GM12891 (cell line): ENCODE data around the gene ZNF329.

ENCODE experiments used
- DNase-seq: peaks from one replicate; pipeline ENCODE4 v3.0.0; 2011; ENCODE audit warnings: low spot score; ENCODE audit not compliant: insufficient read length
- FAIRE-seq: peaks from 2 replicates; lab custom pipeline; 2011; peaks lifted over from hg19 to GRCh38; lab: Jason Lieb, UNC
- PAX5 ChIP-seq: IDR thresholded peaks from 2 replicates; pipeline ENCODE4 v1.6.1; 2011; ENCODE audit warnings: low read length, moderate library complexity, mild to moderate bottlenecking; ENCODE audit not compliant: insufficient read depth, severe bottlenecking
- POLR2A ChIP-seq: IDR thresholded peaks from 2 replicates; pipeline ENCODE4 v1.6.1; 2011; ENCODE audit warnings: low read depth, low read length, control low read depth
- POLR2AphosphoS5 ChIP-seq: IDR thresholded peaks from 2 replicates; pipeline ENCODE4 v1.6.1; 2011; ENCODE audit warnings: low read depth, low read length, control low read depth
- POU2F2 ChIP-seq: IDR thresholded peaks from 2 replicates; pipeline ENCODE4 v1.6.1; 2011; ENCODE audit warnings: low read depth, mild to moderate bottlenecking, control low read depth, low read length, moderate library complexity
- SPI1 ChIP-seq: IDR thresholded peaks from 2 replicates; pipeline ENCODE4 v1.6.1; 2011; ENCODE audit warnings: low read depth, low read length, control low read depth
- TAF1 ChIP-seq: IDR thresholded peaks from 2 replicates; pipeline ENCODE4 v1.6.1; 2011; ENCODE audit warnings: low read depth, low read length, control low read depth

Gene ZNF329

DNA sequence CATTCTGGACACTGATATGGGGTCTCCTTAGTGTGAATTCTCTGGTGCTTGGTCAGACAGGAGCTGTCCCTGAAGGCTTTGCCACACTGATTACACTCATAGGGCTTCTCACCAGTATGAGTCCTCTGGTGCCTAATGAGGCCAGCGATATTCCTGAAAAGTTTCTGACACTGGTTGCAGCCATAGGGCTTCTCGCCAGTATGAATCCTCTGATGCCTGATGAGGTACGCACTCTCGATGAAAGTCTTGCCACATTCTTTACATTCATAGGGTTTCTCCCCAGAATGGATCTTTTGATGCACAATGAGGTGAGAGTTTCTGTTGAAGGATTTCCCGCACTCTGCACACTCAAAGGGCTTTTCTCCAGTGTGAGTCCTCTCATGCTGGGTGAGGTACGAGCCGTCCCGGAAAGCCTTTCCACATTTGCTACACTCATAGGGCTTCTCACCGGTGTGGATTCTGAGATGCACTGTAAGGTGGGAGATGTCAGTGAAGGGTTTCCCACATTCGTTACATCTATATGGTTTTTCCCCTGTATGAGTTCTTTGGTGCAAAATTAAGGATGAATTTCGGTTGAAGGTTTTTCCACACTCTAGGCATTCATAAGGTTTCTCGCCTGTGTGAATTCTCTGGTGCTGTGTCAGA lies 22.4 kb downstream of the ZNF329 start:
- TF ChIP-seq POLR2A: no peak
- FAIRE-seq (no peak), DNase-seq (no peak)

DNA sequence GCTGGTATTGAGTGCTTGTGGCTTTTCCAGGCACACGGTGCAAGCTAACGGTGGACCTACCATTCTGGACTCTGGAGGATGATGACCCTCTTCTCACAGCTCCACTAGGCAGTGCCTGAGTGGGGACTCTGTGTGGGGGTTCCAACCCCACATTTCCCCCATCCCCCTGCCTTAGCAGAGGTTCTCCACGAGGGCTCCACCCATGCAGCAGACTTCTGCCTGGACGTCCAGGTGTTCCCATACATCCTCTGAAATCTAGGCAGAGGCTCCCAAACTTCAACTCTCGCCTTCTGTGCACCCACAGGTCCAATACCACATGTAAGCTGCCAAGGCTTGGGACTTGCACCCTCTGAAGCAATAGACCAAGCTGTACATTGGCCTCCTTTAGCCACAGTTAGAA lies 27.2 kb downstream of the ZNF329 start:
- no peak for FAIRE-seq
- no peak for DNase-seq
- no peak for TF ChIP-seq POU2F2
- no peak for TF ChIP-seq POLR2A
- no peak for TF ChIP-seq SPI1

DNA sequence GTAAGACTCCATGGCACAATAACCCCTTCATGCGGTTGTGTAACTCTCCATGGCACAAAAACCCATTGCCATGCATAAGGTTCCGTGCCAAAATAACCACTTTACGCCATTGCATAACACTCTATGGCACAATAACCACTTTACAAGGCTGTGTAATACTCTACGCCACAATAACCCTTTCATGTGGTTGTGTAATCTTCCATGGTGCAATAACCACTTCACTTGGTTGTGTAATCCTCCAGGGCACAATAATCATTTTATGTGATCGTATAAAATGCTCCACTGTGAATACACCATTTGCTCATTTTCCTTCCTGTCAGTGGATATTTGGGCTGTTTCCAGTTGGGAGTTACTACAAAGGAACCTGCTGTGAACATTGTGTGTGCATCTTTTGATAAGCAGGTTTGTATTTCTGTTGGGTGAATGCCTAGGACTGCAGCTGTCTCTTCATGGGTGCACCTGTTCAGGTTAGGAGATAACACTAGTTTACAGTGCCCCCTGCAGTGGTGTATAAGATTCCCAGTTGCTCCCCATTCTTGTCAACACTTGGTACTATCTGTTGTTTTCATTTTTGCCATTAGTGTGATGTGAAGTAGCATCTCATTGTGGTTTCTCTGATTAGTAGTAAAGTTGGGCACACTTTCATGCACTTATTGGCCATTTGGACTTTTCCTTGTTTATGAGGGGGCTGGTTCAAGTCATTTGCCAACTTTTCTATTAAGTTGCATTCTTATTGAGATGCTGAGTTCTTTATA lies 31.4 kb downstream of the ZNF329 start:
- no peak for TF ChIP-seq POU2F2
- no peak for TF ChIP-seq PAX5
- no peak for TF ChIP-seq POLR2A
- DNase-seq (no peak), FAIRE-seq (no peak)

- FAIRE-seq: no peak
Measured at GRCh38 chr19:58117841-58118575, 32.6 kb downstream of the ZNF329 start.

DNA sequence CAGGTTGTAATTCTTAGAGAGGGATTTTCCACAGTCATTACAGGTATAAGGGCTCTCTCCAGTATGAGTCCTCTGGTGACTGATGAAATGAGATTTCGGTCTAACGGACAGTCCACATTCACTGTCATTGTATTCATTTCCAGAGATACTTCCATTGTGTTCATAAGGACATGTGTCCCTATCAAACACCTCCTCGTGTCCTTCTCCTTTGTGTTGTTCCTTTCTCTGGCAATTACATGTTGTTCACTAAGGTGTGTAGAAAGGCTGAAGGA lies 42.1 kb downstream of the ZNF329 start:
- TF ChIP-seq PAX5 (no peak), POLR2AphosphoS5 (no peak), TAF1 (no peak), POU2F2 (no peak)
- FAIRE-seq: no peak
- DNase-seq: no peak

More at GRCh38 chr19:58117841-58118575, 32.6 kb downstream of the ZNF329 start:
- no peak for DNase-seq
- no peak for TF ChIP-seq POLR2AphosphoS5
- no peak for TF ChIP-seq PAX5

- FAIRE-seq: no peak
- DNase-seq: no peak
- no peak for TF ChIP-seq POLR2AphosphoS5
- TF ChIP-seq PAX5: no peak
- TF ChIP-seq POLR2A: no peak
- TF ChIP-seq POU2F2: no peak
Measured at GRCh38 chr19:58107778-58108545, 42.6 kb downstream of the ZNF329 start.

- DNase-seq (no peak), FAIRE-seq (no peak)
- TF ChIP-seq POU2F2: no peak
- no peak for TF ChIP-seq POLR2A
- no peak for TF ChIP-seq PAX5
- TF ChIP-seq TAF1: no peak
- no peak for TF ChIP-seq SPI1
- no peak for TF ChIP-seq POLR2AphosphoS5
Measured at GRCh38 chr19:58098682-58098998, 51.9 kb downstream of the ZNF329 start.

DNA sequence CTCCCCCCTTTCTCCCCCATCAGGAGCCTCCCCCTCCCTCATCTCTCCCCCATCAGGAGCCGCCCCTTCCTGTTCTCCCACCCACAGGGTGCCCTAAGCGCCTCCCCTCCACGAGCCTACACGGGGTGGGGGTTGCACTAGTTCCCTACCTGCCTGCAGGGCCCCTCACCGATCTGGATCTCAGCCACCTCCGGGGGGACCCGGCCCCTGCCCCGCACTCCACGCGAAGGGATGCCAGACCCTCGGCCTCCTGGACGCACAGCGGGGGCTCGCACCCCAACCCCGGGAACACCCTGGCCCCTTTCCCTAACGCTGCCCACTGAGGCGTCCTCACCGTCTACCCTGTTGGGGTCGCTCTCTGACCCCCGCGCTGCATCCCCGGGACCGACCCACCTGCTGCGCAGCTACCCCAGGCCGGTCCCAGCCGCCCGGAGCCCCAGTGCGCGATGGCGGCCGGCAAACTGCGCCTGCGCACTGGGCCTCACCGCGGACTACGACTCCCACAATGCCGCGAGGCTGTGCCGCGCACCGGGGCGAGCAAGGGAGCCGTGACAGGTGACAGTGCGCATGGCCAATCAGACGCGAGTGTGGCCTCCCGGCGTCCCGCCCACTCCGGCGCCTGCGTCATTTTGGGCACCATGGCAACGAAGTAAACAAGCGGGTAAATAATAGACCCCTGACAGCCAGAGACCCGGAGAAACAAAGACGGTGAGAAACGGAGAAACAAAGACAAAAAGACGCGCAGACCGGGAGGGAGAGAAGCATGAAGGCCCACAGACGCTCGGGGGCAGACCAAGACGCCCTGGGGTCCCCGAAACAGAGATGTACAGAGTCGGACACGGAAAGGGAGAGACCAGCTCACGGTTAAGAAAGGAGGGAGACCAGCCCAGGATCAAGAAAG lies 52.6 kb downstream of the ZNF329 start, which contains the start of gene ZSCAN18:
ZSCAN18 (minus strand) TSS at position 451 of the 901 bp plus-strand sequence. CDS start 7,964 bp downstream, outside the sequence.
- FAIRE-seq: peak; percentile 94
- TF ChIP-seq POU2F2 (no peak), POLR2A (no peak), PAX5 (no peak), POLR2AphosphoS5 (no peak), TAF1 (no peak)
- peak; percentile 92 for DNase-seq

- no peak for FAIRE-seq
- TF ChIP-seq TAF1 (no peak), PAX5 (no peak), POU2F2 (no peak), SPI1 (no peak), POLR2A (no peak), POLR2AphosphoS5 (no peak)
- DNase-seq: no peak
Measured at GRCh38 chr19:58097349-58097748, 53.2 kb downstream of the ZNF329 start.

GRCh38 chr19:58096884-58097283 lies 53.7 kb downstream of the ZNF329 start:
- no peak for DNase-seq
- TF ChIP-seq POLR2A (no peak), POU2F2 (no peak), SPI1 (no peak), PAX5 (no peak), POLR2AphosphoS5 (no peak), TAF1 (no peak)
- no peak for FAIRE-seq
